ENCODE results near the gene LHX1. TPM values are rescaled to one million over a fixed set of nuclear protein-coding genes. Genes with fewer than 3 reads are reported as not detected.

LHX1 gene
- total and polyA plus RNA-seq, 2 of the 8 experiments (the other 6 are each of a cell fraction or from before 2014, with no cell fraction given) = 0.26 to 0.93 TPM

GRCh38 chr17:36942631-36943125 is 5.4 kb downstream of the LHX1 start:
- no peak for FAIRE-seq

More at GRCh38 chr17:36942631-36943125, 5.4 kb downstream of the LHX1 start:
- ChIA-PET CTCF (ENCODE audit: partially characterized antibody) (interaction anchor here (2.1 kb wide), 1 partner anchor 23 kb away, joined by 5 read pairs; no protein-coding TSS in a partner anchor), POLR2A (ENCODE audit: partially characterized antibody) (interaction anchor here (5.9 kb wide), 1 partner anchor 10 kb away, joined by 45 read pairs; no protein-coding TSS in a partner anchor)
- no peak overlapping the region for H2BK15ac ChIP-seq (ENCODE audit: low read length)
- peak overlapping the region; percentile 25 for H4K91ac ChIP-seq (replicated peaks; ENCODE audit: insufficient read length, low read length)
- DNase-seq (ENCODE audit: low read depth in 1 of 2, low spot score in 2 of 2) = no peak
- H4K8ac ChIP-seq (ENCODE audit: extremely low read depth, insufficient read depth, low read length) = peak overlapping the region; percentile 60
- no peak overlapping the region for H2BK120ac ChIP-seq (replicated peaks; ENCODE audit: low read depth, low read length)
- no peak overlapping the region for H2BK20ac ChIP-seq (ENCODE audit: low read length)
- no peak overlapping the region for H4K5ac ChIP-seq (ENCODE audit: insufficient read length, low read depth, low read length)
- no peak overlapping the region for H3K23ac ChIP-seq (ENCODE audit: insufficient read length)
- peak overlapping the region in 1 of 4 experiments; percentile 54; a peak in 2 of 8 replicates for H3K4me3 ChIP-seq (ENCODE audit: extremely low read depth in 1 of 4, insufficient read depth in 2 of 4, low read depth in 3 of 4, low read length in 4 of 4)
- WGBS, 2 experiments (ENCODE audit: extremely low coverage in 1 of 2, insufficient coverage in 1 of 2, insufficient read length in 1 of 2, insufficient replicate concordance in 2 of 2, low coverage in 1 of 2, low lambda C conversion rate in 2 of 2, missing lambda C conversion rate in 1 of 2) = 0% methylated on average over 14 of the region's 59 CpGs; no CpG with 5 or more reads in 1 of the 2 experiments
- peaks cover 10 to 28% of the 10 kb centered on the region in 2 experiments for H4K20me1 ChIP-seq (replicated peaks in 1 of 2; ENCODE audit: control insufficient read depth in 1 of 2, insufficient read depth in 2 of 2, low read length in 2 of 2)
- H3K4ac ChIP-seq (replicated peaks; ENCODE audit: insufficient read length, low read depth, low read length) = no peak overlapping the region
- peaks cover 3% of the 10 kb centered on the region; the same call in 1 of the 2 replicates for H3K23me2 ChIP-seq (ENCODE audit: low read depth, low read length)
- no peak overlapping the region for H3K9ac ChIP-seq (replicated peaks in 1 of 4; ENCODE audit: extremely low read depth in 1 of 4, low read depth in 3 of 4, low read length in 3 of 4)
- H3K9me3 ChIP-seq (ENCODE audit: insufficient read depth in 2 of 2, low read depth in 1 of 2, low read length in 1 of 2) = no peaks in the 10 kb centered on the region; a peak in 1 of 4 replicates
- no peak for TF ChIP-seq CBX5 (IDR thresholded peaks at IDR 0.05; ENCODE audit: low read depth, low read length)
- TF ChIP-seq SUZ12 (IDR thresholded peaks at IDR 0.05; ENCODE audit: low read length) = peak; percentile 93
- no peak for TF ChIP-seq ZNF274 (IDR thresholded peaks at IDR 0.05; ENCODE audit: borderline replicate concordance, extremely low read depth, low read length)
- peak; percentile 96 for TF ChIP-seq RNF2 (IDR thresholded peaks at IDR 0.05; ENCODE audit: borderline replicate concordance, low read depth, low read length, missing control alignments, poor library complexity, severe bottlenecking)
- TF ChIP-seq CEBPB (IDR thresholded peaks at IDR 0.05; ENCODE audit: low read depth, low read length) = no peak
- no peak for TF ChIP-seq SAP30 (IDR thresholded peaks at IDR 0.05; ENCODE audit: insufficient read depth, insufficient replicate concordance, low read length)
- no peak for TF ChIP-seq ASH2L (IDR thresholded peaks at IDR 0.05; ENCODE audit: low read length)
- TF ChIP-seq EZH2 (IDR thresholded peaks at IDR 0.05; ENCODE audit: low read depth, low read length, severe bottlenecking) = peak; percentile 98
- peak; percentile 28; the same call in 1 of the 2 replicates for TF ChIP-seq E2F6 (IDR thresholded peaks at IDR 0.05)
- H3K56ac ChIP-seq (replicated peaks; ENCODE audit: insufficient read length, low read depth, low read length) = no peak overlapping the region
- no peak overlapping the region for H3K14ac ChIP-seq (ENCODE audit: insufficient read length)
- H3K4me1 ChIP-seq (replicated peaks in 1 of 4; ENCODE audit: control insufficient read depth in 3 of 4, insufficient read depth in 4 of 4, low read length in 3 of 4) = peaks cover 7 to 62% (median 50%) of the 10 kb centered on the region in 4 experiments
- H3K79me2 ChIP-seq (ENCODE audit: control insufficient read depth in 1 of 2, insufficient read depth in 2 of 2, low read length in 2 of 2) = no peaks in the 10 kb centered on the region
- no peak overlapping the region for H2AFZ ChIP-seq (ENCODE audit: low read length)
- H3K27me3 ChIP-seq (replicated peaks in 1 of 4; ENCODE audit: control insufficient read depth in 3 of 4, extremely low read depth in 1 of 4, insufficient read depth in 3 of 4, low read length in 3 of 4) = peaks cover 92 to 100% (median 96%) of the 10 kb centered on the region in 4 experiments
- H3K4me2 ChIP-seq (ENCODE audit: insufficient read depth in 1 of 2, low read depth in 2 of 2, low read length in 2 of 2) = peak overlapping the region; percentile 70 to 88
- no peak overlapping the region for H2AK5ac ChIP-seq (ENCODE audit: low read depth, low read length)
- no peak overlapping the region for H2BK5ac ChIP-seq (ENCODE audit: low read depth, low read length)
- H3K36me3 ChIP-seq (ENCODE audit: control insufficient read depth in 2 of 4, insufficient read depth in 4 of 4, low read length in 3 of 4) = peaks cover 0 to 13% (median 0%) of the 10 kb centered on the region in 4 experiments; a peak in 1 of 8 replicates
- H3K18ac ChIP-seq (ENCODE audit: extremely low read depth, low read length) = no peak overlapping the region
- H2BK12ac ChIP-seq (ENCODE audit: low read depth, low read length) = 0 out of 2 replicates have a peak overlapping the region, but pooled peaks have one; percentile 46
- H3K79me1 ChIP-seq (ENCODE audit: low read depth, low read length) = no peaks in the 10 kb centered on the region
- no peak overlapping the region for H3K27ac ChIP-seq (ENCODE audit: low read depth, low read length)

Measured in H1 (cell line).